GM23248 (cell line): ENCODE measurements around the gene PNMA5.
"Not testable (repeated sequence)": the region's sequence is repeated elsewhere in the genome, so short reads cannot be mapped to it uniquely, and the experiment has no call there.

ENCODE experiments used
- EZH2 ChIP-seq: fragments of 200-600 bp; sonication (generic); IDR thresholded peaks from 2 replicates; pipeline ENCODE4 v1.6.1; 2018; ENCODE audit warnings: antibody characterized with exemption, mild to moderate bottlenecking; ENCODE audit not compliant: insufficient read depth, poor library complexity, severe bottlenecking
- EZH2phosphoT487 ChIP-seq: fragments of 200-600 bp; sonication (generic); IDR thresholded peaks from 2 replicates; pipeline ENCODE4 v1.6.1; 2018; ENCODE audit warnings: antibody characterized with exemption, moderate library complexity, mild to moderate bottlenecking, low read depth; ENCODE audit not compliant: insufficient read depth

- not testable (repeated sequence) for TF ChIP-seq EZH2phosphoT487, EZH2
These were observed 8.3 kb upstream of the PNMA5 start for GRCh38 chrX:153002182-153002581.
